HG03520 (cell line): ENCODE measurements around the gene CH25H.
A peak's percentile ranks its signal among the peaks of the same experiment; 100 is the strongest.
"Not testable (repeated sequence)": the region's sequence is repeated elsewhere in the genome, so short reads cannot be mapped to it uniquely, and the experiment has no call there.

ENCODE experiments used
- ATAC-seq: cut with Tn5 transposase; IDR thresholded peaks from one replicate; pipeline ENCODE4 v1.9.1; 2021; ENCODE audit warnings: mild to moderate bottlenecking, moderate library complexity; ENCODE audit not compliant: unreplicated experiment

Gene CH25H

GRCh38 chr10:89202033-89202425, 5.1 kb downstream of the CH25H start:
- ATAC-seq, result no peak

DNA sequence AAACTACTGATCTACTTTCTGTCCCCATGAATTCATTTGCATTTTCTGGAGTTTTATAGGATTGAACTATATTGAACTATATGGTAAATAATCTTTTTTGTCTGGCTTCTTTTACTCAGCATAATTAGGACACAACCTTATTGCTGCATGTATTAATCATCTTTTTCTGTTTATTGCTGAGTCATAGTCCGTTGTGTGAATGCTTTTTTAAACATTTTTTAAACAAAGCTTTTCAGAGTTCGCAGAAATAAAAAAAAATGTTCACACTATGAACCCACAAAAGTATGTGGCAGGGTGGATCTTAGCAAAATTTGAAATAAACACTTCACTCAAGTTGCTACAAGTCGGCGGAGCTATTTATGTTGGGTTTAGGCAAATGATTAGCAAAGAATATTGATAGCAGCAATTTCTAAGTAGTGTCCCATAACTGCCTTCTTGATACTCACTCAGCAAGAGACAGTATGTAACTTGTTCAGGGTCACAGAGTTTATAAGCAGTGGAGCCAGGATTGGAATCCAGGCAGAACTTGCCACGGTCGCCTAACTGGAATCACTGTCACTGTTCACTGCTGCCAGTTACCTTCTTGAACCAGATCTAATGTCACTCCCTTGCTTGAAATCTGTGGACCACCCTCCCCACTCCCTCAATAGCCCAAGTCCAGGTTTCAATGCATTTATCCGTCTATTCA, 5.6 kb downstream of the CH25H start:
- ATAC-seq, result no peak

- ATAC-seq, result no peak
These were observed 9.6 kb downstream of the CH25H start for GRCh38 chr10:89197473-89197872.

DNA sequence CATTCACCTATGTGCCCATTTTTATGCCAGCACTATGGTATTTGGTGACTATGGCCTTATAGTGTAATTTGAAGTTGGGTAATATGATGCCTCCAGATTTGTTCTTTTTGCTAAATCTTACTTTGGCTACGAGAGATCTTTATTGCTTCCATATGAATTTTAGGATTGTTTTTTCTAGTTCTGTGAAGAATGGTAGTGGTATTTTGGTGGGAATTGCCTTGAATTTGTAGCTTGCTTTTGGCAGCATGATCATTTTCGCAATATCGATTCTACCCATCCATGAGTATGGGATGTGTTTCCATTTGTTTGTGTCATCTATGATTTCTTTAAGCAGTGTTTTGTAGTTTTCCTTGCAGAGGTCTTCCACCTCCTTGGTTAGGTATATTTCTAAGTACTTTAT, 15.8 kb downstream of the CH25H start:
- ATAC-seq, result not testable (repeated sequence)

DNA sequence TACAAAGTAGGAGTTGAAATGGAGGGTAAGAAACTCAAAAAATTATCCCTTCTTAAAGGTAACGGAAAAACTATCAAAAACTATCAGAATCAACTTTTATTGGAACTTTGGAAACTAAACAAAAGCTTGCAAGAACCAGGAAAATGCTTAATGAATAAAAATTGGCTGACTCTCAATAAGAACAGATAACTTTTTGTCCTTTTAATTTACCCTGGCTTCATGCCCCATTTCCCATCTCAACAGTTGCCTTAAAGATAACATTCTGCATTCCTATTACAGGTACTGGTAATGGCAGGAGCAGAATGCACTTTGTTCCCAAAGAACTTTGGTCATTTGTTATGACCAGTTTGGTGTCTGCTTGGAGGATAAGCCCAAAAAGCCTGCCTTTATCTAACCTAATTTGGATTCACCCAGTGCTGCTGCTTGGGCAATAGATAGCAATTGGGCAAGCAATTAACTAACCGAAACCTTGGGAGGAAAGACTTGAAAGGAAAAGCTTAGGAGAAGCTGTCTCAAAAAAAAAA, 17.8 kb downstream of the CH25H start:
- ATAC-seq, result no peak

DNA sequence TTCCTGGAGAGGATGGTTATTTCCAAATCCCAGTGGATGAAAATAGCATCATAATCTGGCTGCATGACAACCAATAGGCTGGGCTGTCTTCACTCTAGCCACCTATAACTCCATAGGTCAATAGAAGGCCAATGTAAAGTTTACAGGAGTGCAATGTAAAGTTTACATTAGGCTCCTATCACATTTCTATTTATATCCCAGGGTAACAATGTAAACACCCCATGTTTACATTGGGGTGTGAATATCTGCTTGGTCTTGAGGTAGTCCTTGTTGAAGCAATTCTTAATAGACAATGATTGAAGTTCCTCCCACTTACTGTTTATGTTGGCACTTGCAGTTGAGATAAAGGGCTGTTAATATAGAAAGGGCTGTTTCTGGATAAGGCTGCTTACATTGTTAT, 21.5 kb downstream of the CH25H start:
- no peak for ATAC-seq

DNA sequence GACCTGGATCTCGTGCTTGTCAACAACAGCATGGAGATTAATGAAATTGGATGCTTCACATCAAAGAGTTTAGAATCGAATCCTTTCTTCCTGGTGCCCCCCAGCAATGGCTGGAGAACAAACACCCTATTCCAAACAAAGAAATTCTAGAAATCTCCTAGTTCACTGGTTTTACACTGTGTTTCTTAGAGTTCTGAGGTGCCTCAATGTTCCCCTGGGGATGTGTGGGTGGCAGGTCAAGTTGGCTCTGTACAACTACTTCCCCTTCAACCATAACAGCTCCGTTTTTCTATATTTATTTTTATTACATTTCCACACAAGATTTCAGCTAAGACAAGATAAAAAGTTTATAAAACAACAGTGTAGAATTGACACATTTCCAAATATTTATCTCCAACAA, 22.5 kb downstream of the CH25H start:
- ATAC-seq, result no peak

GRCh38 chr10:89183571-89183970, 23.5 kb downstream of the CH25H start:
- ATAC-seq, result no peak

DNA sequence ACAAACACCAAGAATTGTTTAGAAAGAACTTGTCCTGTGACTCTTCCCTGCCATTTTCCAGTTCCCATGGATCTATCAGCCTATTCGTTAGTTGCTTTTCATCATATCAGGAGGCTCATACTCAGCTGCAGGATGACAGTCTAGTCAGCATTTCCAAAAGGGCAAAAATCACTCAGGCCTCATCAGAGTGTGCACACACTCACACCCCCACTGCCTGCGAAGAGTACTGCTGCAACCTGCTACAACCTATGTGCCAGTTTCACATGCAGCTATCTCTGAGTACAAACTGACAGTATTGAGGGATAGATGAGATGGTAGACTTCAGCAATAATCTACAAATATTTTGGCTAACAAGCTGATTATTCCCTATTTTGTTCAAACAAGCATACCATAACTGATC, 24.2 kb downstream of the CH25H start:
- no peak for ATAC-seq

- ATAC-seq, result no peak
These were observed 31.3 kb downstream of the CH25H start for GRCh38 chr10:89175816-89176215.

DNA sequence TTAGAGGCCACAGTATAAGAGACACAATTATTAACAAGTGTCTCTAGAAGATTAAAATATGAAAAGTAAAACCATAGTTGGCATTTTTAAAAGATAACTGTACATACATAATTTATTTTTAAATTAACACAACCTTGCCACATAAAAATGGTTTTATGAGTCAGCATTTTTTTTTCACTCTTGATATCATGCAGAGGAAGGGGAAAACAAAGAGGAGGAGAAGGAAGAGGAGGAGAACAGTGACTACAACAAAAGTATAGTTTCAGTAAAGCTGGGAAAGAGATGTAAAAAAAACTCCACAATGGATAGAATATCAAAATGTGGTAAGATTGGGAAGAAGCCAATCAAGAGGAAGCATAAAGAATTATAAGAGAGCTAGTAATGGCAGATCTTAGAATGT, 34.0 kb downstream of the CH25H start:
- ATAC-seq, result no peak

GRCh38 chr10:89171996-89172395, 35.1 kb downstream of the CH25H start:
- no peak for ATAC-seq

DNA sequence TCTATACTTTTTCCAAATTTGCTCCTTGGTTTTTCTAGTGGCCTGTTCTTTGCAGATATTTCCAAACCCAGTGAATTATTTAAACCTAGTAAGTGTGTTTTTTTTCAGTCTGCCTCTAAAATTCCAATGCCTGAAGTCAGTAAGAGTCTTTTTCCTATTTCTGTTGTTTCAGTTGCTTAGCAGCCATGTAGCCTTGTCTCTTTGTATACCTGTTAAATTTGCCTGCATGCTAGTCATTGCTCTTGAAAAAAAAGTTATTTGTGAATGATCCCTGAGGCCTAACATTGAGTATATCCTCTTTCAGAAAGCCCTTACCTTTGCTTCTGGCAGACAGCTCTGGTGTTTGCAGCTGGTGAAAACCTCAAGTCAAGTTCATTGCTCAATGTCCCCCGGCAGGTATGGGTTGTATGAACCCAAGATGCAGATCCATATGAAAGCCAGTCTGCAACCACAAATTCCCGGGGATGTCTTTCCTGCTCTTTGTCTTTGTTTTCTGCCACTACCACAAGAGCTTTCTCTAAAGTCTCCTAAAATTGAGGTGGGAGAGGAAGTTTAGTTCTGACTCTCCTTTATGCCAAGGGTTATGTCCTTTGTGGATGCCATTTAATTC, 35.7 kb downstream of the CH25H start:
- no peak for ATAC-seq

DNA sequence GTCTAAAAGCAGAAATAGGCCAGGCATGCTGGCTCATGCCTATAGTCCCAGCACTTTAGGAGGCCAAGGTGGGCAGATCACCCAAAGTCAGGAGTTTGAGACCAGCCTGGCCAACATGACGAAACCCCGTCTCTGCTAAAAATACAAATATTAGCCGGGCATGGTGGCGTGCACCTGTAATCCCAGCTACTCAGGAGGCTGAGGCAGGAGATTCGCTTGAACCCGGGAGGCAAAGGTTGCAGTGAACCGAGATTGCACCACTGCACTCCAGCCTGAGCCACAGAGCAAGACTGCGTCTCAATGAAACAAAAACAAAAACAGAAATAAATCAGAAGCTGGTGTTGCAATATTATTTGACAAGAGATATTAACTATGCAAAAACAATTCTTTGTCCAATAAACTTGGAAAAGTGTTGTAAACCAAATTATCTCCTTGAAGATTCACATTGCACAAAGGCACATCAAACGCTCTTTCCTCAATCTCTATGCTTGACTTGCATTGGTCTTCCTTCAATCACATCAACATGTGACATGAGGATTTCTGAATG, 38.7 kb downstream of the CH25H start:
- ATAC-seq, result not testable (repeated sequence)

DNA sequence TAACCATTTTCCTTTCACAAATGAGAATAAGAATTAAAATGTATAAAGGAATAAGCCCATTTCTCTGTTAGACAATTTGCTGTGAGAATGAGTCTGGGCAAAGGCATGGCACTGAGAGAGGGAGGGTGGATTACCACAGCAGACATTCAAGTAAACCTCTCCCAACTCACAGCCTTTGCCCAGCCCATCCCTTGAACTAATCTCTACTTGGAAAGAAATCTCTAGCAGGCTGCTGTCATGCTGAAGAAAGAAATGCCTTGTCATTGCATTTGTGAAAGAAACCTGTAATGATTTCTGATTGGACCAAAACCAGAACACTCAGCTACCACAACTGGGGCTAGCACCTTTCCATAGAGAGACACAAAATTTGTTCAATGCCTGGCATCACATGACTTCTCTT, 39.2 kb downstream of the CH25H start:
- ATAC-seq, result no peak

DNA sequence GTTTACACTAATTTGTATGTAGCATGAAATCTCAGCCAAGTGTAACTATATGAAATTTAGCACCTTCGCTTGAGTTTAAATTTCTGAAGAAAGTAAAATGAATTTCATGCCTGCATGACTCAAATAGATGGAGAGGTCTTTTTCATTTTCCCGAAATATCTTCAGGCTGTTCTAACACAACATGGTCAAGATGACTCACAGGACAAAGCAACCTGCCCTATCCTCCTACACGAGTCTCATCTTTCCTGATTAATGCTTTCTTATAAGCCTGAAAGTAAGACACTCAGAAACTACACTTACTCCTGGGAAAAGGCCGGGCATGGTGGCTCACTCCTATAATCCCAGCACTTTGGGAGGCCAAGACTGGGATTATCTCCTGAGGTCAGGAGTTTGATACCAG, 41.2 kb downstream of the CH25H start:
- ATAC-seq, result no peak

- ATAC-seq, result no peak
These were observed 42.2 kb downstream of the CH25H start for GRCh38 chr10:89164920-89165319.

DNA sequence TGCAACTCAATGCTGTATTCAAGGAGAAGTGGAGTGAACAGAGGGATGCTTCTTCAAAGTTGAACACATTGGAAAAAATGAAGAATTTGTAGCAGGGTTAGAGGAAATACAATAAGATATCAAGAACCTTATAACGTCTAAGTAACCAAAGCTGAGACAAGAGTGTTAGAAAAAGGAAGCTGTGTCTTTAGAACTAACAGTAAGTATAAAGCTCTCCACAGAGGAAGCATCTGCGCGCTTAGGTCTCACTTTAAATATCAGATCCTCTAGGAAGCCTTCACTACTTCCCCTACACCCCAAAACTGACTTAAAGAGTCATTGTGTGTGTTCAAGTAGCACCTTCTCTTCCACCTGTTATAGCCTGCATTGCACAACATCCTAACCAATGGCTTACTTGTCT, 43.0 kb downstream of the CH25H start:
- ATAC-seq, result peak; percentile 6

DNA sequence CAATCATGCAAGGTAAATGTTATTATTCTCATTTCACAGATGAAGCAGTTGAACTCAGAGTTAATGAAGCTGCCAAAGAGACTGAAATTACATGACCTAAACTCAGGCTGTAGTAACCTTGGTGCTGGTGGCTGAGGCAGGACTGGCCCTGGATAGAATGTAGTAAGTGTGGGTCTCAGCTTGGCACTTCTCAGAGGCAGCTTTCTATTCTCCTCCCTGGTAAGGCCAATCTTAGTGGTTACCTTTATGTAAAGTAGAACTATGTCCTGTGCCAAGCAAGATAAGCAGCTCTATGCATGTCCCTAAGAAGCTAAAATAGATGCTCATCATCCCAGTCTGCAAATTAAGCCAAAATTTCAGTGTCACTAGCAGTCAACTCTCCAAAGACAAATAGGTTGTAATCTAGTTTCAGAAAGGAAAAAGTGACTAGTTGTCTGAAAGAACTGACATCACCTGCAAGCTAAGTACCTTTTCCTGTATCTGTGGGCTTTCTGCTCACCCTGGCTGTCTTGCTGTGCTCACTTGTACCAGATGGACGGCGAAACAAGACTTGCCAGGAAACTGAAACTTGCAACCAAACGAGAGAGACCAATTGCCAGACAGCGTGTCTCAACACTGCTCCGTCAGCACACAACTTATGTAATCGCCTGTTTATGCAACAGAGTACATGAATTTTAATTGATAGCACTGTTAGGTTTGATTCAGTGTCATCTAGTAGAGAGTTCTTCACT, 43.7 kb downstream of the CH25H start:
- ATAC-seq, result peak; percentile 95

GRCh38 chr10:89162596-89162995, 44.5 kb downstream of the CH25H start:
- ATAC-seq, result no peak

DNA sequence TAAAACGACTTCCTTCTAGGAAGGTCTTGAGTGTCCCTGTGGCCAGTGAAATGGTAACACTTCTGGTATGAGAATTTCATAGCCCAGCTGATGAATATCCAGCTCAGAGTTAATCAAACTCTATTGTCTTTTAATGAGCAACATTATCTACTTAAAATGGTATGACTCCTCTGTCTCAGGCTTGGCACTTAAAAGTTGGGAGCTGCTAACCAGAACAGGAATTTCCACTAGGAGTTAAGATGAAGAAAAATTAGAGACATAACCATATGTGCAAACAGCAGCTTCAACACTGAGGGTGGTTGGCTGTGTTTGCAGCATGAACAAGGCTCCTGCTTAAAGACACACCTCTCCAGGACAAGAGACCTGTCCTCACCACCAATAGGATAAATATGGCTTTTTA, 46.8 kb downstream of the CH25H start:
- ATAC-seq, result no peak

DNA sequence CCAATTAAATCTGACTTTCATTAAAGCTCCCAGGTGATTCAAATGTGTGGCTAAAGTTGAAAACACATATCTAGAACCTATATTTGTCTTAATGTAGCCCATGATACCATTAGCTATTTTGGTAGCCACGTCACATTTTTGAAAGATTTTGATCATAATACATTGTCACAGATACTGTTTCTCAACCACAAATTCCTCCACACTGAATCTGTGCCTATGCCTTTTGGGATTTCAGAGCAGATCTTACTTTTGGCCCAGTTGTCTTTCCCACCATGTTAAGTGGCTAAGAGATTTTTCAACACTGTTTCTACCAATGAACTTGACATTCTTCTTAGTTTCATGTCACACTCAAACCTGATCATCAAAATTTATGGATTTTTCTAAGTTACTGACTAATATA, 47.4 kb downstream of the CH25H start:
- no peak for ATAC-seq
